ENCODE data around the gene PKNOX2. TPM values are rescaled to one million over a fixed set of nuclear protein-coding genes. Genes with fewer than 3 reads are reported as not detected.

Gene PKNOX2
- total RNA-seq, 2 donors from 2014 or later: 0.08 TPM; not detected in 1

DNA sequence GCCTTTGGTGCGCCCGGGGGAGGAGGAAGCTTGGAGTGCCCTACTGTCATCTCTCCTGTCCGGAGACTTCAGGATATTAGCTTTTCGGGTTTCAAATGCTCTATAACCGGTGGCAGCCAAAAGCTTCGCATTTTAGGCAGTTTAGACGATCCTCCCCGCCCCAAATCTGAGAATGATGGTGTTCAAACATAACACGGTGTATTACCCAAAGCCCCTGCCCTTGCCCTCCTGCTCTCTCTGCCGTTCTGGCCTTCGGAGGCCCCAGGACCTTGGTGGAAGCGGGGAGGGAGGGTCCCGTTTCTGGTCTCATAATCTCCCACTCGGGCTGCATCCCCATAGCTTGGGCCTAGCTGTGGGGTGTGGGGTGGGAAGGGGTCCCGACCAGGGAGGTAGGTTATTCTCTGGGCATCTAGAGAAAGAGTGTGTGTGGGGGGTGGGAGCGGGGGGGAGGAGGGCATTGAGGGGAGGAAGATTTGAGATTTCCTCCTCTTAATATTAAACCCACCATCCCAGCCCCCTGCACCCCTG, 2.3 kb downstream of the PKNOX2 start:
- H3K9me3 Mint-ChIP-seq: no peaks in the 10 kb centered on the region
- peaks cover 13 to 19% of the 10 kb centered on the region in 2 donors for H3K36me3 Mint-ChIP-seq
- DNase-seq (ENCODE audit: low spot score in 2 of 2): no peak
- no peak for ATAC-seq
- H3K27ac Mint-ChIP-seq: no peak overlapping the region

- Mint-ChIP-seq H3K36me3 (peaks cover 13 to 19% of the 10 kb centered on the region in 2 donors), H3K27ac (no peak overlapping the region), H3K9me3 (no peaks in the 10 kb centered on the region)
- DNase-seq (ENCODE audit: low spot score in 2 of 2) (no peak), ATAC-seq (no peak)
These were observed 2.9 kb downstream of the PKNOX2 start for GRCh38 chr11:125167292-125167953.

DNA sequence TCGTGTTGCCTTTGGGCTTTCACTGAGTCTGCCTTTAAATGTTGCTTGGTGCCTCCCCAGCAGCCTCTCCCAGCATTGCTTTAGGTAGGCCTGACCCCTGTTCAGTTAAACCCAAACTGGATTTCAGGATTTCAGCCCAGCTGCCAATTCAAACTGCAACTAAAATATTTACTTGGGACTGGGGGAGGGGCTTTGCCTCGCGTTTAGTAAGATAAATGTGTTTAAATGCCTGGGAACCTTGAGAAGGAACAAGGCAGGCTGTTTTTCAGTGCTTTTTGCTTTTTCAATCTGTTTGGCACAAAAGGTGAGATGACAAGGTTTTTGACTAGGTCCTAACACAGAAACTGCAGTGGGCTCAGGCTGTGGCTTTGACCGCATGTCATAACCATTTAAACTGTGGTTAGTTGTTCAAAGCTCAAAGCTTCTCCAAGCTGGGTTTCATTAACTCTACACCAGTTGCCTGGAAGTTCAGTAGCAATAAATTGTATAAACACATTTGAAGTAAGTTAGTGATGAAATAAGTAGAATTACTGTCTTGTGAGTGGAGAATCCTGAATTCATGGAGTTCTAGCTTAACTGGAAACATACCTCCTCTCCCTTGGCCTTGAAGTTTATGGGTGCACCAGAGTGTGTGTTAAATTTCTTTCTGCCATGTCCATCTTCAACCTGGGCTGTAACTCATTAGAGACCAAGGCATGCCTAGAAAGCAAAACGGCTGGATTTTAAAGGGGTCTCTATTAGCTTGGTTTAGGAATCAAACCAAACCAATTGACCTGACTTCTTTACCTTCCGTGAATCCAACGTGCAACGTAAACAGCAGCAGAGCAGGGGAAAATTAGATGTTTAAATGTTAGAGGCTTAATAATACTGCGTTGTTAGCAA, 3.6 kb downstream of the PKNOX2 start:
- DNase-seq (ENCODE audit: low spot score in 2 of 2) (no peak), ATAC-seq (no peak)
- no peak overlapping the region for H3K27ac Mint-ChIP-seq
- peaks cover 13 to 19% of the 10 kb centered on the region in 2 donors for H3K36me3 Mint-ChIP-seq
- no peaks in the 10 kb centered on the region for H3K9me3 Mint-ChIP-seq

DNA sequence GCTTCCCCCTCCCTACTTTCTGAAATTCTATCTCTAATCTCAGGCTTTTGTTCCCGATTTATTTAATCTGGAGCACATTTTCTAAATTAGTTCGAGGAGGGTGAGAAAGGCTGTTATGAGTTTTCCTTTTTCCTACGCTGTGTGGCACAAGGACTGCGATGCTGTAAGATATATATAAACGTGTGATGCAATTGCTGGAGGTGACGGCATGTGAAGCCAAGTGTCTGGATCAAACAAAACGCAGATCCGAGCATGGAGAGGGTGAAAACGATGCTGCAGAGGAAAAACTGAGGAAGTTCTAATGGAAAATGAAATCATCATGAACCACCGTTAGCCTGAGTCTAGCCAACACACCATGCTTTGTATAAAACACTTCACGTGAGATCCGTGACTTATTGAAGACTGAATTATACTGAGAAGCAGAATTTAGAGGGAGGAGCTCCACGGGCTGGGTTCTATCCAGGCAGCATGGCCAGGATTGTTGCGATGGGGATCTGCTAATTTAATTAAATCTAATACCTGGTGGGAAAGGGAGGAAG, 4.4 kb downstream of the PKNOX2 start:
- peaks cover 13 to 19% of the 10 kb centered on the region in 2 donors for H3K36me3 Mint-ChIP-seq
- H3K9me3 Mint-ChIP-seq: no peaks in the 10 kb centered on the region
- DNase-seq (ENCODE audit: low spot score in 2 of 2): no peak
- no peak overlapping the region for H3K27ac Mint-ChIP-seq
- no peak for ATAC-seq

DNA sequence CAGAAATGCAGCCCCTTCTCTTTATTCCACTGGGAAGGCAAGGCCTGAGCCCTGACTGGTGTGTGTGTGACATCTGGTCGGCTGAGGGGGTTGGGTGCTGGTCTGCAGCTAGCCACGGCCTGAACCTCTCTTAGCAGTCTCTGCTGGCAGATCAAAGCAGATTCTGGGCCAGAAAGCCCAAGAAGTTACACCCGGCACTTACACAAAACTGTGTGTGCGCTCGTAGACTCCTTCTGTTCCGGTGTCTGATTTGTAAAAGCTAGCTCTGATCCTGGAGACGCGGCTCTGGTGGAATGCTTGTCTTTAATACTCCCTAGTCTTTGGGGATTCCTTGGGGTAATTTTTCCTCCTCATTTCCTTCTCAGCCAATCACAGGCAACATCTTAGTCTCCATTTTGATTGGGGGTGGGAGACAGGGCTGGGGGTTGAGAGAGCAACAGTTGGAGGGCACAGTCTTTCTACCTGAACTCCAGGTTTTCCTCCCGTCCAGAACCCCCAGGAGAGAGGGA, 5.5 kb downstream of the PKNOX2 start:
- DNase-seq (ENCODE audit: low spot score in 2 of 2) (no peak), ATAC-seq (no peak)
- H3K27ac Mint-ChIP-seq: no peak overlapping the region
- H3K9me3 Mint-ChIP-seq: no peaks in the 10 kb centered on the region
- peaks cover 7 to 13% of the 10 kb centered on the region in 2 donors for H3K36me3 Mint-ChIP-seq

- H3K36me3 Mint-ChIP-seq: peaks cover 6 to 11% of the 10 kb centered on the region in 2 donors
- ATAC-seq: no peak
- H3K9me3 Mint-ChIP-seq: no peaks in the 10 kb centered on the region
- H3K27ac Mint-ChIP-seq: no peak overlapping the region
- DNase-seq (ENCODE audit: low spot score in 2 of 2): no peak
These were observed 6.0 kb downstream of the PKNOX2 start for GRCh38 chr11:125170510-125171031.

DNA sequence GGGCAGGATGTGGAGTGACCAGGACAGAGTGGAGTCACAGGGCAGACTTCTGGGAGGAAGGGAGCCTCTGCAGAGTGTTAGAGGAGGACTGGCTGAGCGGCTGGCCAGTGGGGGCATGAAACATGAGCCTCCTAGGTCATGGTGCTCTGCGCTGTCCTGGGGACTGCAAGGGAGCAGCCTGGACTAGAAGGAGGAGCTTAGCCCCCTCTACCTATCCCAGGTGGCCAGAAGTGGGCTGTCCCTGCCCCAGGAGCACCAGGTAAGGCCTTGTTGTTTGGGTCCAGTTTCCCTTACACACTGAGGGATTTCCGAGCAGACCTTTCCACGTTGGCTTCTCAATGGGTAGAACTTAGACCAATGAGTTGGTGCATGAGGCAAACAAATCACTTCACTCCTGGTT, 7.4 kb downstream of the PKNOX2 start:
- DNase-seq (ENCODE audit: low spot score in 2 of 2): no peak
- ATAC-seq: no peak
- Mint-ChIP-seq H3K27ac (no peak overlapping the region), H3K9me3 (no peaks in the 10 kb centered on the region), H3K36me3 (peaks cover 0 to 4% of the 10 kb centered on the region in 2 donors)

DNA sequence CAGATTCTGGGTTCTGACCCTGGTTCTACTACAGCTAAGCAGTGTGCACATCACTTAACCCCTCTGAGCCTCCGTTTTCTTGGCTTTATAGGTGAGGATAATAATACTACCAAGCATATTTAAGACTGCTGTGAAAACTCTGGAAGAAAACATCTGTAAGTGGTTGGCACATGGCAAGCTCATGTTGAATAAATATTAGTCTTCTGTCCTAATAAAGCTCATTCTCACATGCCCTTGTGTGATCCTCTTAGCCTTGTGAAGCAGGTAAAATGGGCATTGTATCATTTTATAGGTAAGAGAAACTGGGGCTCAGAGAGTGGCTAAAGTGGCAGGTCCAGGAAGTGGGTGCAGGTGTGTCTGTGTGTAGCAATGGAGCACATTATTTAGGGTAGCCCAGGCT, 8.5 kb downstream of the PKNOX2 start:
- DNase-seq (ENCODE audit: low spot score in 2 of 2) (no peak), ATAC-seq (no peak)
- Mint-ChIP-seq H3K9me3 (no peaks in the 10 kb centered on the region), H3K36me3 (no peaks in the 10 kb centered on the region), H3K27ac (no peak overlapping the region)

DNA sequence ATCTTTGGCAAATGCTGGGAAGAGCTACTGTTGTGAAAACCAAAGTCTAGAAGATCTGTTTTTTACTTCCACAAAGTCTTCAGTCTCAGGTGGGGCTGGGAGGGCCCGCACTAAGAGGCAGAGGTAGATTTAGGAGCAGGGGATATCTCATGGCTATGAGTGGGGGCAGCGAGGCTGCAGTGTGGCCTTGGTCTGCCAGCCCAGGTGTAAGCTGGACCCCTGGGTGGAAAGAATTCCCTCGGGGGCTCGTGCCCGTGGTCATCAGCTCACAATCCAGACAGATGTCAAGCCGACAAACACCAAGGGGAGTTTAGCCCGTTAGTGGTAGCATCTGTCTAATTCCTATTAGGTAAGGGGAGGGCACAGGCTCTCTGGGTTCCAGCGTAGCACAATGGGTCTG, 9.0 kb downstream of the PKNOX2 start:
- no peaks in the 10 kb centered on the region for H3K36me3 Mint-ChIP-seq
- H3K27ac Mint-ChIP-seq: no peak overlapping the region
- ATAC-seq (no peak), DNase-seq (ENCODE audit: low spot score in 2 of 2) (no peak)
- H3K9me3 Mint-ChIP-seq: no peaks in the 10 kb centered on the region

GRCh38 chr11:125174057-125174456, 9.5 kb downstream of the PKNOX2 start:
- DNase-seq (ENCODE audit: low spot score in 2 of 2) (no peak), ATAC-seq (no peak)
- Mint-ChIP-seq H3K36me3 (no peaks in the 10 kb centered on the region), H3K27ac (no peak overlapping the region), H3K9me3 (no peaks in the 10 kb centered on the region)

GRCh38 chr11:125174686-125175085, 10.1 kb downstream of the PKNOX2 start:
- DNase-seq (ENCODE audit: low spot score in 2 of 2) (no peak), ATAC-seq (no peak)

GRCh38 chr11:125175166-125175565, 10.6 kb downstream of the PKNOX2 start:
- ATAC-seq (no peak), DNase-seq (ENCODE audit: low spot score in 2 of 2) (no peak)
- no peak overlapping the region for H3K27ac Mint-ChIP-seq
- H3K9me3 Mint-ChIP-seq: no peaks in the 10 kb centered on the region
- no peaks in the 10 kb centered on the region for H3K36me3 Mint-ChIP-seq

More at GRCh38 chr11:125174686-125175085, 10.1 kb downstream of the PKNOX2 start:
- Mint-ChIP-seq H3K36me3 (no peaks in the 10 kb centered on the region), H3K9me3 (no peaks in the 10 kb centered on the region), H3K27ac (no peak overlapping the region)

- DNase-seq (ENCODE audit: low spot score in 2 of 2): no peak
- Mint-ChIP-seq H3K36me3 (no peaks in the 10 kb centered on the region), H3K27ac (no peak overlapping the region), H3K9me3 (no peaks in the 10 kb centered on the region)
- no peak for ATAC-seq
These were observed 11.5 kb downstream of the PKNOX2 start for GRCh38 chr11:125175896-125176575.

GRCh38 chr11:125176866-125177265, 12.3 kb downstream of the PKNOX2 start:
- no peak for DNase-seq (ENCODE audit: low spot score in 2 of 2)
- H3K9me3 Mint-ChIP-seq: no peaks in the 10 kb centered on the region

GRCh38 chr11:125177543-125177942, 13.0 kb downstream of the PKNOX2 start:
- no peaks in the 10 kb centered on the region for H3K36me3 Mint-ChIP-seq
- ATAC-seq (no peak), DNase-seq (ENCODE audit: low spot score in 2 of 2) (no peak)
- H3K9me3 Mint-ChIP-seq: no peaks in the 10 kb centered on the region
- H3K27ac Mint-ChIP-seq: no peak overlapping the region

More at GRCh38 chr11:125176866-125177265, 12.3 kb downstream of the PKNOX2 start:
- ATAC-seq: no peak
- Mint-ChIP-seq H3K27ac (no peak overlapping the region), H3K36me3 (no peaks in the 10 kb centered on the region)

DNA sequence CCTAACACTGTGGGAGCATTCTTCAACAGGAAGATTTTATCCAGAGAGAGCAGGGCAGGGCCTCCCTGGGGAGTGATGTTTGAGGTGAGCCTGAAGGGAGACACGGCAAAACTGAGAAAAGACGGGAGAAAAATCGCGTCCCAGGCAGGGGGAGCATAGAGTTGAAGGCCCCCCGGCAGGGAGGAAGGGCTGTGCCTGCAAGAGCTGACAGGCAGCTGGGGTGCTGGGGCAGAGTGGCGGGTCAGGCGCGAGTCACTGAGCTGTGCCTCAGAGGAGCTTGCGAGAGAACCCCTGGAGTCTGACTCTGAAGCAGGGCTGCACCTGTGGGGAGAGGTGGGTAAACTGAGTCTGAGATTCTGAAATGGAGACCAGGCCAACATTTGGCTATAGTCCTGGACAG, 14.8 kb downstream of the PKNOX2 start:
- Mint-ChIP-seq H3K9me3 (no peaks in the 10 kb centered on the region), H3K36me3 (no peaks in the 10 kb centered on the region), H3K27ac (no peak overlapping the region)
- ATAC-seq (no peak), DNase-seq (ENCODE audit: low spot score in 2 of 2) (no peak)
